ENCODE measurements around the gene ST8SIA1.

The ST8SIA1 gene

GRCh38 chr12:22276867-22277266 is 57.6 kb downstream of the ST8SIA1 start:
- no peak for DNase-seq

- no peak for DNase-seq
These were observed 58.2 kb downstream of the ST8SIA1 start for GRCh38 chr12:22276313-22276712.

- no peak for DNase-seq
These were observed 58.7 kb downstream of the ST8SIA1 start for GRCh38 chr12:22275843-22276242.

- no peak for DNase-seq
These were observed 62.0 kb downstream of the ST8SIA1 start for GRCh38 chr12:22272335-22273151.

GRCh38 chr12:22271023-22271422 is 63.5 kb downstream of the ST8SIA1 start:
- DNase-seq = no peak

- no peak for DNase-seq
These were observed 65.5 kb downstream of the ST8SIA1 start for GRCh38 chr12:22268973-22269372.

- DNase-seq = no peak
These were observed 66.1 kb downstream of the ST8SIA1 start for GRCh38 chr12:22268406-22268805.

- no peak for DNase-seq
These were observed 68.4 kb downstream of the ST8SIA1 start for GRCh38 chr12:22266101-22266500.

GRCh38 chr12:22264380-22264779 is 70.1 kb downstream of the ST8SIA1 start:
- DNase-seq = no peak

GRCh38 chr12:22262309-22262708 is 72.2 kb downstream of the ST8SIA1 start:
- DNase-seq = no peak

- DNase-seq = no peak
These were observed 77.4 kb downstream of the ST8SIA1 start for GRCh38 chr12:22257100-22257499.

- no peak for DNase-seq
These were observed 77.9 kb downstream of the ST8SIA1 start for GRCh38 chr12:22256605-22257004.

- DNase-seq = no peak
These were observed 78.5 kb downstream of the ST8SIA1 start for GRCh38 chr12:22256041-22256441.

GRCh38 chr12:22255097-22255496 is 79.4 kb downstream of the ST8SIA1 start:
- no peak for DNase-seq

- DNase-seq = no peak
These were observed 80.0 kb downstream of the ST8SIA1 start for GRCh38 chr12:22254478-22254877.

GRCh38 chr12:22252057-22252456 is 82.5 kb downstream of the ST8SIA1 start:
- no peak for DNase-seq

- peak; percentile 2 for DNase-seq
These were observed 83.7 kb downstream of the ST8SIA1 start for GRCh38 chr12:22250762-22251161.

- no peak for DNase-seq
These were observed 85.9 kb downstream of the ST8SIA1 start for GRCh38 chr12:22248571-22249115.

GRCh38 chr12:22248121-22248520 is 86.4 kb downstream of the ST8SIA1 start:
- DNase-seq = no peak

GRCh38 chr12:22246217-22246846 is 88.2 kb downstream of the ST8SIA1 start:
- DNase-seq = no peak

- no peak for DNase-seq
These were observed 91.8 kb downstream of the ST8SIA1 start for GRCh38 chr12:22242726-22243125.

GRCh38 chr12:22238211-22238610 is 96.3 kb downstream of the ST8SIA1 start:
- DNase-seq = no peak

GRCh38 chr12:22234561-22234960 is 99.9 kb downstream of the ST8SIA1 start:
- no peak for DNase-seq

GRCh38 chr12:22231836-22232235 is 102.7 kb downstream of the ST8SIA1 start:
- no peak for DNase-seq

Measured in GF-D8 (cell line).